Activated CD4-positive, alpha-beta T cell treated with anti-CD3 and anti-CD28 coated beads, Interleukin-2, Interleukin-4, amounts not matched to agents 100 ng/mL and 50 ng/mL, durations not matched to agents 16 hours and 8 hours (primary cell): ENCODE measurements around the gene DEPDC1.

Experiments used
- DNase-seq: peaks from one replicate; pipeline ENCODE4 v3.0.0-alpha.2; 2020; ENCODE audit warnings: low spot score

The DEPDC1 gene

GRCh38 chr1:68473060-68473459 lies 23.8 kb downstream of the DEPDC1 start:
- no peak for DNase-seq

GRCh38 chr1:68470388-68470970 lies 26.4 kb downstream of the DEPDC1 start:
- DNase-seq = no peak

GRCh38 chr1:68464891-68465290 lies 32.0 kb downstream of the DEPDC1 start:
- DNase-seq = no peak

- no peak for DNase-seq
Observed at GRCh38 chr1:68460935-68461334, 35.9 kb downstream of the DEPDC1 start.

- DNase-seq = no peak
Observed at GRCh38 chr1:68459796-68460195, 37.1 kb downstream of the DEPDC1 start.

GRCh38 chr1:68459091-68459490 lies 37.8 kb downstream of the DEPDC1 start:
- DNase-seq = no peak

- DNase-seq = no peak
Observed at GRCh38 chr1:68456202-68456601, 40.7 kb downstream of the DEPDC1 start.

GRCh38 chr1:68454534-68454933 lies 42.3 kb downstream of the DEPDC1 start:
- DNase-seq = no peak

GRCh38 chr1:68453060-68453670 lies 43.7 kb downstream of the DEPDC1 start:
- no peak for DNase-seq

- no peak for DNase-seq
Observed at GRCh38 chr1:68449901-68450300, 47.0 kb downstream of the DEPDC1 start, which contains the start of gene RPE65. Gene RPE65, minus strand, starts transcription at chr1:68449954. Its CDS starts 49 bp downstream, at chr1:68449905.

- no peak for DNase-seq
Observed at GRCh38 chr1:68448365-68448764, 48.5 kb downstream of the DEPDC1 start.

GRCh38 chr1:68445709-68446108 lies 51.2 kb downstream of the DEPDC1 start:
- no peak for DNase-seq

- peak; percentile 44 for DNase-seq
Observed at GRCh38 chr1:68442822-68443556, 53.9 kb downstream of the DEPDC1 start.

- no peak for DNase-seq
Observed at GRCh38 chr1:68442006-68442405, 54.9 kb downstream of the DEPDC1 start.

GRCh38 chr1:68438310-68438709 lies 58.6 kb downstream of the DEPDC1 start:
- DNase-seq = no peak

- DNase-seq = no peak
Observed at GRCh38 chr1:68433395-68433794, 63.5 kb downstream of the DEPDC1 start.

GRCh38 chr1:68431076-68431475 lies 65.8 kb downstream of the DEPDC1 start:
- no peak for DNase-seq

GRCh38 chr1:68429233-68429808 lies 67.6 kb downstream of the DEPDC1 start:
- no peak for DNase-seq

GRCh38 chr1:68426594-68426993 lies 70.3 kb downstream of the DEPDC1 start:
- DNase-seq = no peak
